ENCODE data around the gene FER1L5. TPM values are rescaled to one million over a fixed set of nuclear protein-coding genes. Genes with fewer than 3 reads are reported as not detected.
A peak's percentile ranks its signal among the peaks of the same experiment; 100 is the strongest.

The FER1L5 gene
- total RNA-seq, 3 donors from 2014 or later: 0.73 to 0.98 TPM; not detected in 1

DNA sequence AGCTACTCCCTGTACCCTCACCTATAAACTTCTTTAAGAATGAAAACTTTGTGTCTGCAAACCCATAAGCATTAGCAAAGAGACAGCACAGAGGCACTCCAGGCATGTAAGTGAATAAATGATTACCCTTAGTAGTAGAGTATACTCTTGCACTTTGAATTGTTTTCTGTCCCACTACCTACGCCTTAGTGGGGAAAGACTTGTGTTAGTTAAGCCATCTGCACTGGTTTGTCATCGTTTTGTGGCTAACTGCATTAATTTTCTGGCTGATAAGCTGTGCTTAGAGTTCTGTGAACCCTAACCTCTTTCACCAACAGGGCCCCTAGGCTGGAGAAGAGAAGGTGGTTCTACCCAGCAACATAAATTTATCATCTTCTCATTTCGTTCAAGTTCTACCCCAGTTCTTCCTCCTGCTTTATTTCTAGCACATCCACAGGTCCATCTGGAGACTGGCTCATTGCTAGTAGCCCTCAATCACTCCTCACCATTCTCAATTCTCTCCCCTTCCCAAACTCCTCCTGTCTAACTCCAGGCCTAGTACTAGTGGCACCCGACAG is 96.6 kb downstream of the FER1L5 start:
- H3K27ac ChIP-seq: peak overlapping the region; percentile 85 to 88
- peaks cover 4 to 16% of the 10 kb centered on the region in 2 donors for H3K4me1 ChIP-seq

DNA sequence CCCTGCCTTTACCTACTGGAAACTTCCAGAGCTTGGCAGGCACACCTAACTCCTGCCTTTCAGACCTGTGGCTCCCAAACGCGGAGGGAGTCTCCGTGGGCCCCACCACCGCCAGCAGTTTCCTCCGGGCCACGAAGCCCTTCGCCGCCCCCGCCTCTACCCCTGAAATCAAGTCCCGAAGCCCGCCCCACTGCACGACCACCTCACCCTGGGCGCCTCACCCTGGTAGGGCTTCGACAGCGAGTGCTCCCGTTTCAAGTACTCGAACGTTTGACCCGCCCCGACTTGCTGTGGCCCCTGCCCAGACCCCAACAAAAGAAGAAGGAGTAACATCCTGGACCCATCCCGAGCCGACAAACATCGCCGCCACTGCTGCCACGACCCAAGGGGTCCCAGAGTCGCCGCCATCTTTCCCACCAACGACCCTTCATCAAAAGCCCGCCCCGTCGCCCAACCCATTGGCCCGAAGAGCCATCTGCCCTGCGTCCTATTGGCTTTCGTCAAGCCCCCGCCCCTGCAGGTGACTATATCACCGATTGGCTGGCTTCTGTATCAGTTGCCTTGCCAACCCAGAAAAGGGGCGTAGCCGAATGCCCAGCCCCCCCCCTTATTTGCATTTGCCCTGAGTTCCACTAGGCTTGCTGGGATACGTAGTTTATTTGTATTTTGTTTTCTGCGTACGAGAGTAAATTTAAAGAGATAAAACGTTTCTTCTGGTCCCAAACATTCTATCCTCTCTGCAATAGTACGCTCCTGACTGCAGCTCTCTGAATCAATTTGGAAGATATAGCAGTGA is 97.3 kb downstream of the FER1L5 start, which contains the start of gene LMAN2L:
TSS of gene LMAN2L (minus strand) at position 432 of the 796 bp plus-strand sequence. CDS start at position 408, 24 bp downstream.
- Histone ChIP-seq H3K27me3 (no peaks in the 10 kb centered on the region), H3K9me3 (no peaks in the 10 kb centered on the region), H3K36me3 (no peaks in the 10 kb centered on the region), H3K4me1 (peaks cover 3 to 16% of the 10 kb centered on the region in 2 donors), H3K27ac (peak within 1 kb of the TSS; percentile 85 to 88), H3K4me3 (peak within 1 kb of the TSS; percentile 84 to 91 (median 87))
- intact Hi-C loops (cut with DNase I; ENCODE audit: low total_unique reads): no loop called here
- TF ChIP-seq POLR2A (IDR thresholded peaks at IDR 0.05): no peak
- TF ChIP-seq, protein P1, sequence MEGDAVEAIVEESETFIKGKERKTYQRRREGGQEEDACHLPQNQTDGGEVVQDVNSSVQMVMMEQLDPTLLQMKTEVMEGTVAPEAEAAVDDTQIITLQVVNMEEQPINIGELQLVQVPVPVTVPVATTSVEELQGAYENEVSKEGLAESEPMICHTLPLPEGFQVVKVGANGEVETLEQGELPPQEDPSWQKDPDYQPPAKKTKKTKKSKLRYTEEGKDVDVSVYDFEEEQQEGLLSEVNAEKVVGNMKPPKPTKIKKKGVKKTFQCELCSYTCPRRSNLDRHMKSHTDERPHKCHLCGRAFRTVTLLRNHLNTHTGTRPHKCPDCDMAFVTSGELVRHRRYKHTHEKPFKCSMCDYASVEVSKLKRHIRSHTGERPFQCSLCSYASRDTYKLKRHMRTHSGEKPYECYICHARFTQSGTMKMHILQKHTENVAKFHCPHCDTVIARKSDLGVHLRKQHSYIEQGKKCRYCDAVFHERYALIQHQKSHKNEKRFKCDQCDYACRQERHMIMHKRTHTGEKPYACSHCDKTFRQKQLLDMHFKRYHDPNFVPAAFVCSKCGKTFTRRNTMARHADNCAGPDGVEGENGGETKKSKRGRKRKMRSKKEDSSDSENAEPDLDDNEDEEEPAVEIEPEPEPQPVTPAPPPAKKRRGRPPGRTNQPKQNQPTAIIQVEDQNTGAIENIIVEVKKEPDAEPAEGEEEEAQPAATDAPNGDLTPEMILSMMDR (IDR thresholded peaks at IDR 0.05): no peak
- TF ChIP-seq POLR2AphosphoS5 (IDR thresholded peaks at IDR 0.05): peak; percentile 48 to 80 (median 70)
- peak; percentile 97 to 99 for DNase-seq (ENCODE audit: low spot score in 2 of 2)

More for the DNA sequence above, 96.6 kb downstream of the FER1L5 start:
- H3K9me3 ChIP-seq: no peaks in the 10 kb centered on the region
- no peak for DNase-seq (ENCODE audit: low spot score in 2 of 2)
- H3K36me3 ChIP-seq: no peaks in the 10 kb centered on the region
- intact Hi-C loops (cut with DNase I; ENCODE audit: low total_unique reads): no loop called here
- TF ChIP-seq, protein P1 (IDR thresholded peaks at IDR 0.05): no peak
- TF ChIP-seq POLR2A (IDR thresholded peaks at IDR 0.05): no peak
- no peak for TF ChIP-seq POLR2AphosphoS5 (IDR thresholded peaks at IDR 0.05)
- peak overlapping the region; percentile 84 to 91 (median 87) for H3K4me3 ChIP-seq
- H3K27me3 ChIP-seq: no peaks in the 10 kb centered on the region

DNA sequence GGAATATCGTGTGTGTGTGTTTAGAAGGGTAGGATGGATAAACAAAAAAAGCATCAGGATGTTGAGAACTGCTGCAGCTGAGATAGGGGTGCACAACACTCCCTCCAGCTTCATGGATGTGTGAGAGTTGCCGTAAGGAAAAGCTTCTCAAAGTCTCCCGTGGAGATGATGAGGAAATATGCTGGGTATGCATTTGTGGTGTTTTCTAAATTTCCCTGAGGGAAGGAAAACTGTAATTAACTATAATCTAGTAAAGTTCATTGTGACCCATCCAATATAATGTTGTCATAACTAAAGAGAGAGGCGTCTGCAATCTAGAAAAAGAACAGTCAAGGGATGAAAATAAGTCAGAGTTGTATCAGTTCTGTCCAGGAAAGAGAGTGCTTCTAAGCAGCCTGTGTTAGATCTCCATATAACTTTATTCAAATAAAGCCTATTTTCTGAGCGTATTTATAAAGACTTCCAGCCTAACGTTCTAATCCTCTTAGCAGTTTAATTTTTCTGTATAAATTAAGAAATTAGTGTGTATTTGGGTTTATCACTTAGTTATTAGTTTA is 104.6 kb downstream of the FER1L5 start:
- Histone ChIP-seq H3K4me3 (no peak overlapping the region), H3K4me1 (no peaks in the 10 kb centered on the region), H3K36me3 (no peaks in the 10 kb centered on the region), H3K27ac (peak overlapping the region in 1 of 2 donors; percentile 4), H3K9me3 (no peaks in the 10 kb centered on the region), H3K27me3 (no peaks in the 10 kb centered on the region)
- DNase-seq (ENCODE audit: low spot score in 2 of 2): no peak
- intact Hi-C loops (cut with DNase I; ENCODE audit: low total_unique reads): no loop called here
- TF ChIP-seq POLR2AphosphoS5 (IDR thresholded peaks at IDR 0.05) (no peak), POLR2A (IDR thresholded peaks at IDR 0.05) (no peak)
- TF ChIP-seq, protein P1 (IDR thresholded peaks at IDR 0.05): no peak

DNA sequence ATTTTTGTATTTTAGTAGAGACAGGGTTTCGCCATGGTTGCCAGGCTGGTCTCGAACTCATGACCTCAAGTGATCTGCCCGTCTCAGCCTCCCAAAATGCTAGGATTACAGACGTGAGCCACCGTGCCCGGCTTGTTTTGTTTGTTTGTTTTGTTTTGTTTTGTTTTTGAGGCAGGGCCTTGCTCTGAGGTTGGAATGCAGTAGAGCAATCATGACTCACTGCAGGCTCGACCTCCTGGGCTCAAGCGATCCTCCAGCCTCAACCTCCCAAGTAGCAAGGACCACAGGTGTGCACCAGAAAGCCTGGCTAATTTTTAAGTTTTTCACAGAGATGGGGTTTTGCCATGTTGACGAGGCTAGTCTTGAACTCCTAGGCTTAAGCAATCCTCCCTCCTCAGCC is 109.2 kb downstream of the FER1L5 start:
- no peak overlapping the region for H3K27ac ChIP-seq
- TF ChIP-seq, protein P1 (IDR thresholded peaks at IDR 0.05): no peak
- TF ChIP-seq POLR2A (IDR thresholded peaks at IDR 0.05) (no peak), POLR2AphosphoS5 (IDR thresholded peaks at IDR 0.05) (no peak)
- intact Hi-C loops (cut with DNase I; ENCODE audit: low total_unique reads): no loop called here
- no peaks in the 10 kb centered on the region for H3K4me1 ChIP-seq
- no peak for DNase-seq (ENCODE audit: low spot score in 2 of 2)
- no peak overlapping the region for H3K4me3 ChIP-seq
- H3K9me3 ChIP-seq: no peaks in the 10 kb centered on the region
- no peaks in the 10 kb centered on the region for H3K36me3 ChIP-seq
- no peaks in the 10 kb centered on the region for H3K27me3 ChIP-seq
